BLaER1 treated with 17β-estradiol and CSF1 and Interleukin-3, amounts not matched to agents 10 nM and 100 nM (cell line): ENCODE measurements around the gene SH2D4B.

Experiments used
- H3K27ac ChIP-seq, 11 experiments: shearing (Covaris generic); formaldehyde crosslinking; 2 replicates each; pipeline ENCODE4 v1.8.1; 2022
- H3K27me3 ChIP-seq, 11 experiments: shearing (Covaris generic); formaldehyde crosslinking; 2 replicates each; pipeline ENCODE4 v1.8.1; 2022
- H3K36me3 ChIP-seq, 11 experiments: shearing (Covaris generic); formaldehyde crosslinking; 2 replicates each; pipeline ENCODE4 v1.8.1; 2022
- H3K4me1 ChIP-seq, 10 experiments: shearing (Covaris generic); formaldehyde crosslinking; 2 replicates each; pipeline ENCODE4 v1.8.1; 2022
- H3K4me2 ChIP-seq, 11 experiments: shearing (Covaris generic); formaldehyde crosslinking; 2 replicates each; pipeline ENCODE4 v1.8.1; 2022
- H3K4me3 ChIP-seq, 10 experiments: shearing (Covaris generic); formaldehyde crosslinking; 2 replicates each; pipeline ENCODE4 v1.8.1; 2022
- H3K9ac ChIP-seq, 11 experiments: shearing (Covaris generic); formaldehyde crosslinking; 2 replicates each; pipeline ENCODE4 v1.8.1; 2022
- H3K9me3 ChIP-seq, 11 experiments: shearing (Covaris generic); formaldehyde crosslinking; replicated peaks in 1 of 11; 2 replicates each; pipeline ENCODE4 v1.8.1; 2022
- H4K20me1 ChIP-seq, 11 experiments: shearing (Covaris generic); formaldehyde crosslinking; 2 replicates each; pipeline ENCODE4 v1.8.1; 2022
- Cebpa-rat ChIP-seq, 11 experiments: shearing (Covaris generic); IDR thresholded peaks; 2 replicates each; pipeline ENCODE4 v1.8.1; 2022

Gene SH2D4B

DNA sequence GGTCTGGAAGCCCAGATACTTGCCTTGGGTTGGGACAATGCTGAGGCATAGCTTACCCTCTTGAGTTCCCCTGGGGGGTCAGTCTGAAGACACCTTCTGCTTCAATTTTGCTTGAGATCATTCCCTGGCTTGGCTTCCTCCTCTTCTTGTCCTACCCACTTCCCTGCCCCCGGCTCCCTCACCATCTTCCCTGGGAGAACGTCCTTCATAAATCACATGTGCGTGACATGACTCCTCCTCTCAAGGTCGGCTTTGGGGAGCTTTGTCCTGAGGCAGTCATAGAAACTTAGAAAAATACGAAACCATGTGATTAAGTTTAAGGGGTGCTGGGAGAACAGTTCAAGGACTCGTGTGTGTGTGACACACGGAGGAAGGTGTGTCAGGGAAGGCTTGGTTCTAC lies 122.6 kb downstream of the SH2D4B start:
- peak overlapping the region in 1 of 10 experiments; percentile 11; a peak in 1 of 20 replicates for H3K4me3 ChIP-seq
- H4K20me1 ChIP-seq = no peaks in the 10 kb centered on the region
- peak overlapping the region; percentile 57 to 97 (median 77) for H3K4me2 ChIP-seq
- H3K27ac ChIP-seq = peak overlapping the region in 9 of 11 experiments; percentile 31 to 80 (median 69); a peak in 18 of 22 replicates
- no peak for TF ChIP-seq Cebpa-rat (IDR thresholded peaks at IDR 0.05)
- peaks cover 0 to 11% (median 0%) of the 10 kb centered on the region in 11 experiments; a peak in 3 of 22 replicates for H3K36me3 ChIP-seq
- no peaks in the 10 kb centered on the region for H3K27me3 ChIP-seq
- peak overlapping the region in 5 of 11 experiments; percentile 4 to 56 (median 44); a peak in 9 of 22 replicates for H3K9ac ChIP-seq
- peaks cover 17 to 44% (median 32%) of the 10 kb centered on the region in 10 experiments for H3K4me1 ChIP-seq
- H3K9me3 ChIP-seq = peaks cover 30 to 50% (median 35%) of the 10 kb centered on the region in 11 experiments

DNA sequence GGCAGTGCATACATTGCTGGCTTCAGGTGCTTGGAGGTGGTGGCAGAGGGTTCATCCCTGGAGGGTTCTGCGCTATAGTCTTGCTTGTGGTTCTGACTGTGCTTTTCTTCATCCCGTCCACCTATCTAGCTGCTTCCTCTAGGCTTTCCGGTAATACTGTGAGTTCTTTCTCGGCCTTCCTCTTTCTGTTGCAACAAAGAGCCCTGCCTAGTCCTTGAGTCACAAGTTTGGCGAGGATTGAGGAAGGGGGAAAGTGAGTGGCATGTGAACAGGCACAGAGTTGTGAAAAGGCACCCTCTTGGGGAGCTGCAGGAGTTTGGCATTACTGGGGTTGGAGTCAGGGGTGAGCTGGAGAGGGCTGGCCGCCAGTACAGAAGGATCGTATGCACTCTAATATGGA lies 123.0 kb downstream of the SH2D4B start:
- peak overlapping the region; percentile 57 to 97 (median 77) for H3K4me2 ChIP-seq

DNA sequence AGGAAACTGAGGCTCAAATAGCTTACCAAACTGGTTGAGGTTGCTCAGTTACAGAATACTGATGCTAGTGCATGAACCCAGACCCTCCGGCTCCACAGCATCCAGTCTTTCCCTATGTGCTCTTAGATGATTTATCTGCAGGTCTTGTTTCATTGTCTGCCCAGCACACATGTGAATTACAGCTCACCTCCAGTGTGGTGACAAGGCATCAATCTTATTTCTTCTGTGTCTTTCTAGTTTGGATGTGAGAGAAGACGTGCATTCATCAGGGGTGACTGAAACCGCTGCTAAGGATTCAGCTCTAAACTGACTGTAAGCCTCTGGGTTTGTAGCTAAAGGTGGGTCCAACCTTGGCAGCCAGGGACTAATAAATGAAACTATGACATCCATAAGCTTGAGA lies 123.8 kb downstream of the SH2D4B start:
- Histone ChIP-seq H3K36me3 (peaks cover 0 to 5% (median 0%) of the 10 kb centered on the region in 11 experiments; a peak in 3 of 22 replicates), H3K9me3 (peaks cover 17 to 37% (median 22%) of the 10 kb centered on the region in 11 experiments), H3K9ac (peak overlapping the region in 1 of 11 experiments; percentile 37; a peak in 2 of 22 replicates), H3K27ac (peak overlapping the region in 8 of 11 experiments; percentile 43 to 80 (median 70); a peak in 15 of 22 replicates), H3K27me3 (no peaks in the 10 kb centered on the region), H4K20me1 (no peaks in the 10 kb centered on the region), H3K4me1 (peaks cover 23 to 44% (median 32%) of the 10 kb centered on the region in 10 experiments), H3K4me2 (peak overlapping the region in 8 of 11 experiments; percentile 72 to 97 (median 82); a peak in 14 of 22 replicates), H3K4me3 (no peak overlapping the region)
- no peak for TF ChIP-seq Cebpa-rat (IDR thresholded peaks at IDR 0.05)

More for the DNA sequence above, 123.0 kb downstream of the SH2D4B start:
- Histone ChIP-seq H3K9me3 (peaks cover 25 to 45% (median 30%) of the 10 kb centered on the region in 11 experiments), H3K9ac (peak overlapping the region in 5 of 11 experiments; percentile 24 to 56 (median 44); a peak in 9 of 22 replicates), H3K27ac (peak overlapping the region in 9 of 11 experiments; percentile 15 to 80 (median 69); a peak in 17 of 22 replicates), H3K4me3 (peak overlapping the region in 1 of 10 experiments; percentile 11; a peak in 1 of 20 replicates), H3K4me1 (peaks cover 22 to 44% (median 32%) of the 10 kb centered on the region in 10 experiments), H3K36me3 (peaks cover 0 to 11% (median 0%) of the 10 kb centered on the region in 11 experiments; a peak in 3 of 22 replicates), H4K20me1 (no peaks in the 10 kb centered on the region), H3K27me3 (no peaks in the 10 kb centered on the region)
- TF ChIP-seq Cebpa-rat (IDR thresholded peaks at IDR 0.05) = peak in 9 of 11 experiments; percentile 30 to 74 (median 64); a peak in 8 of 22 replicates

- Histone ChIP-seq H3K4me3 (peak overlapping the region in 9 of 10 experiments; percentile 2 to 58 (median 39); a peak in 12 of 20 replicates), H3K4me2 (peak overlapping the region; percentile 64 to 97 (median 75)), H3K36me3 (no peaks in the 10 kb centered on the region), H3K27me3 (no peaks in the 10 kb centered on the region), H3K27ac (peak overlapping the region in 4 of 11 experiments; percentile 13 to 80 (median 24); a peak in 6 of 22 replicates), H3K9me3 (peaks cover 6 to 26% (median 11%) of the 10 kb centered on the region in 11 experiments; a peak in 20 of 22 replicates), H3K9ac (peak overlapping the region; percentile 20 to 64 (median 51); a peak in 17 of 22 replicates), H4K20me1 (no peaks in the 10 kb centered on the region), H3K4me1 (peaks cover 23 to 44% (median 32%) of the 10 kb centered on the region in 10 experiments)
- TF ChIP-seq Cebpa-rat (IDR thresholded peaks at IDR 0.05) = no peak
These were observed 124.9 kb downstream of the SH2D4B start for GRCh38 chr10:80662429-80663261.

DNA sequence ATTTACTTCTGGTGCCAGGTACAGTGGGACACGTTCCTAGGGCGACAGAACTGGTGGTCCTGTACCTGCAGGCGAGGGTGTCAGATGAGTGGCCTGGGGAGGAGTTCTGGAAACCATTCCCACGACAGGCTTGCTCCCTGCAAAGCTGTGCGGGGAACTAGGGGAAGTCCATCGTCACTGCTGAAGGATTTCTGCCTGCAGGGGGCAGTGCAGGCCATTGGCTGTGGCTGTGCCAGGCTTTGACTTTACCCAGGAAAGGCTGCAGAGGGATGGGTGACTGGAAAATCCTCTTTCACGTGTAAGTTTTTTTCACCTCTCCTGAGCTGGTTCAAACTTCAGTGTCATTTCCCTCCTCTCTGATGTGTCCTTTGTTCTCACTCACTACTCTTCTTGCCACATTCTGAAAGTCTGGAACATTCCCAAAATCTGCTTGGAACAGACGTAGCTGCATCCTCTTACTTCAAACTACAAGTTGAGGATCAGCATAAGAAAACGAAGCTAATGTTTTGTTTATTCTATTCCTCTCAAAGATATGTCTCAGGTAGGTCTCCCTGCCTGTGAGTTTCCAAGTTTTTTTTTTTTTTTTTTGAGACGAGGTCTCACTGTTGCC lies 126.5 kb downstream of the SH2D4B start:
- peaks cover 23 to 43% (median 32%) of the 10 kb centered on the region in 10 experiments for H3K4me1 ChIP-seq
- H3K9ac ChIP-seq = no peak overlapping the region
- no peak overlapping the region for H3K4me3 ChIP-seq
- no peak for TF ChIP-seq Cebpa-rat (IDR thresholded peaks at IDR 0.05)
- peaks cover 0 to 10% (median 0%) of the 10 kb centered on the region in 11 experiments; a peak in 3 of 22 replicates for H3K9me3 ChIP-seq
- H3K36me3 ChIP-seq = no peaks in the 10 kb centered on the region
- H3K4me2 ChIP-seq = no peak overlapping the region
- no peaks in the 10 kb centered on the region for H4K20me1 ChIP-seq
- H3K27ac ChIP-seq = no peak overlapping the region
- no peaks in the 10 kb centered on the region for H3K27me3 ChIP-seq

GRCh38 chr10:80669485-80669884 lies 131.8 kb downstream of the SH2D4B start:
- Histone ChIP-seq H3K4me3 (no peak overlapping the region), H3K9ac (no peak overlapping the region), H3K36me3 (no peaks in the 10 kb centered on the region), H3K27ac (no peak overlapping the region), H3K27me3 (no peaks in the 10 kb centered on the region), H3K4me1 (peaks cover 0 to 12% (median 2%) of the 10 kb centered on the region in 10 experiments; a peak in 8 of 20 replicates), H3K9me3 (no peaks in the 10 kb centered on the region), H4K20me1 (no peaks in the 10 kb centered on the region), H3K4me2 (no peak overlapping the region)
- no peak for TF ChIP-seq Cebpa-rat (IDR thresholded peaks at IDR 0.05)

GRCh38 chr10:80670774-80671173 lies 133.1 kb downstream of the SH2D4B start:
- H3K27me3 ChIP-seq = no peaks in the 10 kb centered on the region
- no peak for TF ChIP-seq Cebpa-rat (IDR thresholded peaks at IDR 0.05)
- no peak overlapping the region for H3K9ac ChIP-seq
- H3K27ac ChIP-seq = no peak overlapping the region
- peaks cover 0 to 6% (median 2%) of the 10 kb centered on the region in 11 experiments; a peak in 16 of 22 replicates for H3K9me3 ChIP-seq
- H3K4me3 ChIP-seq = no peak overlapping the region
- H3K4me2 ChIP-seq = no peak overlapping the region
- no peaks in the 10 kb centered on the region for H4K20me1 ChIP-seq
- H3K4me1 ChIP-seq = peaks cover 0 to 12% (median 0%) of the 10 kb centered on the region in 10 experiments; a peak in 6 of 20 replicates
- H3K36me3 ChIP-seq = no peaks in the 10 kb centered on the region

GRCh38 chr10:80671847-80672246 lies 134.1 kb downstream of the SH2D4B start:
- H3K9ac ChIP-seq = no peak overlapping the region

More at GRCh38 chr10:80671847-80672246, 134.1 kb downstream of the SH2D4B start:
- Histone ChIP-seq H3K4me1 (peaks cover 0 to 12% (median 0%) of the 10 kb centered on the region in 10 experiments; a peak in 5 of 20 replicates), H3K36me3 (no peaks in the 10 kb centered on the region), H3K4me2 (peak overlapping the region in 3 of 11 experiments; percentile 6 to 49 (median 35); a peak in 5 of 22 replicates), H3K4me3 (no peak overlapping the region), H4K20me1 (no peaks in the 10 kb centered on the region), H3K27ac (no peak overlapping the region), H3K9me3 (peaks cover 0 to 16% (median 12%) of the 10 kb centered on the region in 11 experiments; a peak in 17 of 22 replicates), H3K27me3 (no peaks in the 10 kb centered on the region)
- no peak for TF ChIP-seq Cebpa-rat (IDR thresholded peaks at IDR 0.05)
